Hematopoietic multipotent progenitor cell treated with erythropoietin and hydrocortisone succinate and interleukin-3 and kit ligand, for 4 days (in vitro differentiated cells): ENCODE data around the gene DOCK9.
A peak's percentile ranks its signal among the peaks of the same experiment; 100 is the strongest.

Experiments
- DNase-seq: peaks from one replicate; pipeline ENCODE4 v3.0.0-alpha.2; 2015

The DOCK9 gene

DNA sequence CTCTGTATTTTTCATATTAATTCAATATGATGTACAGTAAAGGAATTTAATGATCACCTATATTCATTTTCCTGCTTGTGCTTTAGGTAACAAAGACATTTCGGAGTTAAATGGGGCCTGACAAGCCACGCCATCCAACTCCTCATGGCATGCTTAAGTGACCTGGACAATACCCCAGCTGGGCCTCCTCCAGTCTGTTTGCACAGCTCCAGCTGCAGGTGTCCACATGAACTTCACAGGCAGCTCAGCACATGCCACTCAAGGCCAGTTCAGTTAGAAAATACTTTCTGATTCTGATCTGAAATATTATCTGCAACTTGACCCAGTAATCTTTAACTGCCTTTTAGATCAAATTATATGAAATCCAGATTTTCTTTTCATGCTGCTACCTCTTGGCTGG is 135.8 kb downstream of the DOCK9 start:
- no peak for DNase-seq

- peak; percentile 75 for DNase-seq
Measured at GRCh38 chr13:98839856-98840769, 137.8 kb downstream of the DOCK9 start.

DNA sequence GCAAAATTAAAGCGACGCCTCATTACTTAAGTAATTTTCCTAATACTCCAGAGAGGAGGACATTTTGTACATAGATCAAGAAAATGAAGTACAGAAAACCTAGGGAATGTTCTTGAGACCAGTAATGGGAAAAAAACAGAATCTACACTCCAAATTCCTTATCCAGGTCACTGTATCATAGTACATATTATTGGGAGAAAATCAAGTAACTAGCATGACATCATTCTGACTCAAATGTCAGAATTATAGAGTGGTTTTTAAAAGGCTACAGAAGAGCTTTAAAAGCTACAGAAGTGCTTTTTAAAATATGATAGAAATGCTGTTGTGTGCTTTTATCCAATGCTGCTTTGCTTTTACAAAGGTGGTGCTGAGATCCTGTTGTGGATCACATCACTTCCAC is 139.1 kb downstream of the DOCK9 start:
- DNase-seq = no peak

DNA sequence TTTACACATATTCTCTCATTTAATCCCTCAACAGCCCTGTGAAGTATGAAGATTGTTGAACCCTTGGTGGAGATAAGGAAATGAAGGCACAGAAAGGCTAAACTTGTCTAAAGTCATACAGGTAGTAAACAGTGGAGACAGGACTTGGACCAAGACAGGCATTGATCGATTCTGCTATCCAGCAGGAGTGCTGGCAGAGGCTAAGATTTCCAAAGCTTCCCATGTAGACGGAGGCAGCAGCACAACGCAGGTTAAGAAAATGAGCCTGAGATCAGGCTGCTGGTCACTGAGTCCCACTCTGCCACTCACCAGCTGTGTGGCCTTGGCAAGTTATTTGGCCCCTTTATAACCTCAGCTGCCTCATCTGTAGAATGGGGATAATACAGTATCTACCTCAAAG is 140.0 kb downstream of the DOCK9 start:
- no peak for DNase-seq

DNA sequence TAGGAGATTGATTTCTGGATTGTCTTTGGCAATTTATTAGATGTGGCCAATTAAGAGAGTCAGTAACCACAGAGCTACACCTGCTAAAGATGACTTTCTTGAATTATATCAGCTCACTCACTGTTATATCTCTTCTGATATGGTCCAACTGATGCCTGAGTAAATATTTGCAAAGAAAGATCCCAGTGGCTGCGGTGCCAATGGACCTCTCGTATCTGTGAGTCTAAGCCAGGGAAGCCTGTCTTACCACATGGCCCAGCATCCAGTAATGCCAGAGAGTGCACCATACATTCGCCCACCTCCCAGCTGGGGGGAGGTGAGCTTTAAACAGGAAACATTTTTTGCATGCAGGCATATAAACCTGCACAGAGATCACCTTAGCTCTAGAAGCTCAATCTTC is 142.7 kb downstream of the DOCK9 start:
- no peak for DNase-seq

DNA sequence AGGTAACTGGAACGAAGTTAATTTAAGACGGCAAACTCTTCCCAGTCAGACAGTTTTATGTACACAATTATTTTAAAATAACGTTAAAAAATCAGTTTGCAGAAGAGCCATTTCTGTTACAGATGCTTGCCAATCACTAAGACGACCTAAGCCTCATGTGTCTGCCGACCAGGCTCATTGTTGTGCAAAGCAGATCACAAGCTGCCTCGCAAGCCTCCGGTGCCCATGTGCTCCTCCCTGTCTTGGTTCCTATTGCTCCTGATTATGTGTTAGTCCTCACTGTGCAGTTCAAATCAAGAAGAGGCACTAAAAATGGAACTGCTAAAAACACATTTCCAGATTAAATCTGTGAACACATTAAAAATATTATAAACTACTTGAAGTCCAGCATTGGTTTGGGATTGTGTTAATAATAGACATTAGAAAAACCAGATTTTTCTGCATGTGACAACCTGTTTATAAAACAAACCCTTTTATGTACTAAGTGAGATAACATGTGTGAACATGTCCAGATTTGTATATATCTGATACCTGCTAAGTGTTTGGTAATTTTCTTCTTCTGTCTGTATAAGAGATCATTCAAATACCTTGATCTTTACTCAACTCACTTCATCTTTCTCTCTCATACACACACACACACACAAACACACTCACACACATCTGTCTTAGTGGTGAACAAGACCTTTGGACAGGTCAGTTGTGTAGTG is 143.5 kb downstream of the DOCK9 start:
- no peak for DNase-seq

GRCh38 chr13:98831236-98831635 is 146.6 kb downstream of the DOCK9 start:
- no peak for DNase-seq

DNA sequence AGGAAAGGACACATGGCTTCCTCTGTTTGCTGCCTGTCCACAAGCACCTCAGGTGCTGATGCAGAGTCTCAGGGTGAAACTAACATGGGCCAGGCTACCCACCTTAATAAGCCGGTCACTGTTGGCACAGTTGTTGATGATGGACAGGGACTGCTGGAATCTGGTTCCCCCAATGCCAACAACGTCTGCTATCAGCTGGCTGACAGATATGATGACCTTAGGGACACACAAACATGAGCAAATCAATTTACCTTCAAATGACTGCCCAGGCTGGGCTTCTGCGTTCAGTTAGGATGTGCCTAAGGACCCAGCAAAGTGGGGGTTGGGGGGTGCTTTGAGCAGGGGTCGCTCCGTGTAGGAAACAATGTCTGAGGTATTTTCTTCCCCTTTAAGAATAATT is 148.3 kb downstream of the DOCK9 start:
- DNase-seq = no peak

DNA sequence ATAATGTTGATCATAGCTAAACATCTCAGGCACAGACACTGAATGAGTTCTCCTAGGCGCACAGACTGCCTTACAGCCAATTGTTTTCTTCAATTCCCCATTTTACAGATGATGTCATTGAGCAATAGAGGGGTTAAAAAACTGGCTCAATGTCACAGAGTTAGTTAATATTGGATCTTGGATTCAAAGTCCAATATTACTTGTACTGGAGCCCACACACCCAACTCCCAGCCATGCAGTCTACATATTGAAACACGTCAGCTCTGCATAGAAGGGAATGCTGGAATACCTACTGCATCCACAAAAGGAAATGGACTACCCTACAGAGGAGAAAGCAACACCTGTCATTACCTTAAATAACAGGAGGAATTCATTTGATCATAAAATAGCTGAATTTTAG is 149.2 kb downstream of the DOCK9 start:
- DNase-seq = no peak

DNA sequence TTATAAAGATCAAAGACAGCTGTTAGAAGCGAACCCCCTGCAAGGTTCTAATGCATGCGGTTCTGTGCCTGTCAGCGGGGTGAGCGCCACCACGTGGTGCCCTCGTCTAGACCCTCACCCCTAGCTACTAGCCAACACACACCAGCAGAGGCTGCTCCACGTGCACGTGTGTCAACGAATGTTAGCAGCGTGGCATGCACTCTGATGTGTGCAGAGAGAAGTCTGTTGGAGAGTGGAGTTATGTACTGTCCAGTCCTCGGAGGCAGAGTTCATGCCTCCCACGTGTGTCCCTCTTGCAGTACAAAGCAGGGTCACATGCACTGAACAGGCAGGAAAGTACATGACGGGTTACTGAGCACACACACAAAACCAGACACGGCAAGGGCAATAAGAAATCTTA is 150.4 kb downstream of the DOCK9 start:
- DNase-seq = peak; percentile 5

DNA sequence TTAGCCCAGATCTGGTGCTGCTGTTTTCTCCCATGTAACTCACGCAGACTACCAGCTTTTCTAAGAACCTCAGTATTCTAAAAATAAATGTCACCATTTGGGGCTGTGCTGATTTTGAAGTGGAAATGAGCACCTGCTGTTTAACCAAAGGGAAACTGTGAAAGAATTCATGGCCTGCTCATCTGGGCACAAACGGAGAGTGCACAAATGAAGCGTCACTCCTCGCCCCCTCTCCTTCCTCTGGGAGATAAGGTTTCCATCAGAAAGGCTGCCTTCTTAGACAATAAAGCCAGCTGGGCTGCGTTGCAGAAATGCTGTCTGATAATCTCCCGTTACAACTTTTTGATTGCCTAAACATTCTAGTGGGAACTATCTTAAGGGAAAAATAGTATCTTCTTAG is 151.7 kb downstream of the DOCK9 start:
- DNase-seq = no peak

DNA sequence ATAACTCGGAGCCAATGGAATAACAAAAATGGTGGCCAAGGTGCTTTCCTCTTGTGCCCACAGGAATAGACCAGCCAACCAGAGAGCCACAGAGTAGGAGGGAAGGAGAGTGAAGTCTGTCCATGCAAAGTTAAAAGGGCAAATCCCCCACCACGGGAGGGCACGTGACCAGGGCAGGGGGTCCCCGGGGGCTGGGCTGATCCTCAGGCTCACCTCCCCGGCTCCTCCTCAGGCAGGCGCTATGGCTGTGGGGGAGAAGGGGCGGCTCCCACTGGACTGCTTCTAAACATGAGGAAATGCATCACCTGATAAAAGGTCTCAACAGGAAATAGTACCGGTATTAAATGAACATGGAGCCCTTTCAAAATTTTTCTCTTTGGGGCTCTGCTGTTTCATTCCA is 152.2 kb downstream of the DOCK9 start:
- no peak for DNase-seq

DNA sequence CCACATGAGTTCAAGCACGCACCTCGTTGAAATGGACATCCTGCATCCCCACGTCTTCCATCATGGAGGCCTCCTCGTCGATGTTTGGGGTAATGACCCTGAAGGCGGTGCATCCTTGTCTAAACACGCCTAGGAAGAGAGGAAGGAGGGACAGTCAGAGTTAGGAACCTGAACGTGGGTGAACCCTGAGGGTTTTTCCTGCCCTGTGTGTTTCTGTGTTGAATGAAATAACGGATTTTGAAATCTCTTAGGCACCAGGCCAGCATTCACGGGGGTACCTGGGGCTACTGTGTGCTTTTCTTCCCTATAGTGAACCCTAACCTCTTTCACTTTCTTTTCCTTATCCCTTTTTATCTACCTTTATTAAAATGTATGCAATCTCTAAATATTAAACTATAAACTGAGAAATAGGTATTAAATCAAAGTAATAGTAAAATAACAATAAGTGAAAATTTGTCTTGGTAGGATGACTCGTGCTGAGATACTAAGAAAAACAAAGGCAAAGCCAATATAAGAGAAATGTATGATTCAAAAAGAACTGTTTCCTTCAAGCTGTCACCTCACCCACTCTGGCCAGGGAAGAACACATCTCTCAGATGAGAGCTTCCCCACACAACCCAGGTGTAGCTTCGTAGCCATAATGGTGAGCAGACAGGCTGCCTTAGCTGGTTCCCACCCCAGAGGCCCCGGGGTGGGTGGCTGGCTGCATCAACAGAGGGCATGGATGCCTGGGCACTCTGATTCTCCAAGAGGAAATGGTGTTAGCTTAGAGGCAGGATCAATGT is 153.3 kb downstream of the DOCK9 start:
- DNase-seq = no peak

DNA sequence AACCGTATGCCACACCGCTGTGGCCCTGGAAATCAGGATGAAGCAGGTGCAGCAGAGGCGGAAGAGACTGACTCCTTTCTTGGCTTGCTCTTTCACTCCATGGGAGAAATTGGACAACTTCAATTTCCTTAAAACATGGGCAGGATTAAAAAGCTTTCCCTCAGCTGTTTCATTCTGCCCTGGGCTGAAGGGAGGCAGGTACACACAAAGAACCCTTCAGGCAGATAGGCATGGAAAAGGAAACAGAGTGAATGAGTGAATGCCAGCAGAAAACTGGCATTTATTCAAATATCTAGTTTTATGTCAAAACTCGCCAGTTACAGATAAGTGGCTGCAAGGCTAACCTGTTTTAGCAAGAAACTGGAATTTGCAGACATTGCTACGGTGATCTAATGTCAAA is 154.4 kb downstream of the DOCK9 start:
- DNase-seq = no peak

DNA sequence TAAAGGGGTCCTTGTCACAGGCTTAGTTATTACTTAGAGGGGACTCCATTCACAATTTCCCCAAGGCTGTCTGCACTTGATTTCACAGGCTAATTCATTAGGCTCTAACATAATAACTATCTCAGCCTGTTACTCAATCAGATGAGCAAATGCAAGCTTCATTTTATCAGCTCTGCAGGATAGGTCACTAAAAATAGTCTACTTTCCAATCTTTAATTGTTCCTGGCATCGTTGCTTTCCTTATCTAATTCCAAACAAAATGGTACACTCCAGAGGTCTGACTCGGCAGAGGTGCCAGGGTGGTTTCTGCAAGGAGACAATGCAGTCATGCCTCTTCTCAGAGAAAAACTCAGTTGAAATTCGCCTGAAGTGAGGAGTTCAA is 155.6 kb downstream of the DOCK9 start:
- DNase-seq = no peak

GRCh38 chr13:98821372-98822224 is 156.3 kb downstream of the DOCK9 start:
- DNase-seq = peak; percentile 11

- DNase-seq = no peak
Measured at GRCh38 chr13:98820744-98821371, 157.0 kb downstream of the DOCK9 start.

GRCh38 chr13:98820300-98820699 is 157.6 kb downstream of the DOCK9 start:
- no peak for DNase-seq

GRCh38 chr13:98819382-98820010 is 158.4 kb downstream of the DOCK9 start:
- DNase-seq = no peak

DNA sequence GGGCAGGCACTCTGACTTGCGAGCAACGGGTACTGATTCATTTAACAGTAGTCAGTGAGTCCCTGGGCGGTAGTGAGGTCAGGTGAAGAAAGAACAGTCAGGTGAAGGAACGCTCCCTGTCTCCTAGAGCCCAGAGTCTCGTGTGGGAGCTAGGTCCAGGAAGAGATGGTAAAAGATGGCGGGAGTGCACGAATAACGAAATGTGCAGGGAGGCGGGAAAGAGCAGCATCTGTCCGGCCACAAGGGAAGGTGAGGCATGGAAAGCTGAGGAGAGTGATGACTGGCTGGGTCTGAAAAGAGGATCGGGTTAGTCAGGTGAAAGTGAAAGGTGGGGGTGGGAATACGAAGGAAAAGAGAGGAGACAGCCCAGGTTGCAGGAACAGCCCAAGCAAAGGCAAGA is 161.5 kb downstream of the DOCK9 start:
- no peak for DNase-seq

DNA sequence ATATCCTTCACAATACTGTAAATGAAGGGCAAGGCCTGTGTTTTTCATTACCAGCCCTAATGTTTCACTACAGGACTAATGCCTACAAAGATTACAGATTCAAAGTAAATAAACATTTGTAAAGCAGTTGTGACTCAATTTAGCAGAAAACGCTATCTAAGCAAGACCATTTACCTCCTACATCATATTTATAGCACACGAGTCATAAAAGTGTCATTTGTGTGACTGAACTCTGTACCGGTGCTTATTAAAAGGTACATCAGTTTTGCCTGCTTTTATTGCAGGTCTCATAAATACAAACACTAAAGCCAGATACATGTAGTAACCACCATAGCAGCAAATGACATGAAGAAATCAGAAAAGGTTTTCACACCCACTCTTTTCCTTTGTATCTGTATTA is 163.9 kb downstream of the DOCK9 start:
- DNase-seq = no peak
